ENCODE results near the gene GATA1.
"Not testable (repeated sequence)": the region's sequence is repeated elsewhere in the genome, so short reads cannot be mapped to it uniquely, and the experiment has no call there.

GATA1 gene

GRCh38 chrX:48816014-48816810, 29.8 kb downstream of the GATA1 start:
- no peak for DNase-seq

GRCh38 chrX:48818098-48818497, 31.7 kb downstream of the GATA1 start:
- no peak for DNase-seq

- no peak for DNase-seq
These were observed 32.5 kb downstream of the GATA1 start for GRCh38 chrX:48818866-48819265.

GRCh38 chrX:48819394-48819793, 33.0 kb downstream of the GATA1 start:
- not testable (repeated sequence) for DNase-seq

- no peak for DNase-seq
These were observed 36.7 kb downstream of the GATA1 start for GRCh38 chrX:48823053-48823452.

GRCh38 chrX:48824066-48824465, 37.7 kb downstream of the GATA1 start:
- DNase-seq: no peak

- DNase-seq: no peak
These were observed 39.9 kb downstream of the GATA1 start, which contains the start of gene ERAS for GRCh38 chrX:48826135-48826875. TSS of gene ERAS (plus strand) at chrX:48826513. CDS start at chrX:48829124, 2,611 bp downstream.

GRCh38 chrX:48826876-48827653, 40.7 kb downstream of the GATA1 start:
- no peak for DNase-seq

GRCh38 chrX:48827654-48827968, 41.2 kb downstream of the GATA1 start:
- DNase-seq: no peak

GRCh38 chrX:48829016-48829735, 42.8 kb downstream of the GATA1 start:
- DNase-seq: no peak

- DNase-seq: no peak
These were observed 44.9 kb downstream of the GATA1 start for GRCh38 chrX:48831136-48831908.

- DNase-seq: no peak
These were observed 45.5 kb downstream of the GATA1 start for GRCh38 chrX:48831909-48832291.

GRCh38 chrX:48833542-48834138, 47.2 kb downstream of the GATA1 start:
- no peak for DNase-seq

- DNase-seq: no peak
These were observed 48.0 kb downstream of the GATA1 start for GRCh38 chrX:48834383-48834709.

GRCh38 chrX:48835524-48836329, 49.3 kb downstream of the GATA1 start, which contains the start of gene PCSK1N:
TSS of gene PCSK1N (minus strand) at chrX:48835610. CDS start at chrX:48835532, 78 bp downstream.
- no peak for DNase-seq

GRCh38 chrX:48839686-48840085, 53.3 kb downstream of the GATA1 start:
- no peak for DNase-seq

Data from femur (tissue), 1 donor.